HG02870 (cell line): ENCODE data around the gene CCT6A.
"Not testable (repeated sequence)": the region's sequence is repeated elsewhere in the genome, so short reads cannot be mapped to it uniquely, and the experiment has no call there.

Experiments used
- ATAC-seq: cut with Tn5 transposase; IDR thresholded peaks from one replicate; pipeline ENCODE4 v1.9.1; 2021; ENCODE audit warnings: mild to moderate bottlenecking, moderate library complexity; ENCODE audit not compliant: unreplicated experiment

CCT6A gene

DNA sequence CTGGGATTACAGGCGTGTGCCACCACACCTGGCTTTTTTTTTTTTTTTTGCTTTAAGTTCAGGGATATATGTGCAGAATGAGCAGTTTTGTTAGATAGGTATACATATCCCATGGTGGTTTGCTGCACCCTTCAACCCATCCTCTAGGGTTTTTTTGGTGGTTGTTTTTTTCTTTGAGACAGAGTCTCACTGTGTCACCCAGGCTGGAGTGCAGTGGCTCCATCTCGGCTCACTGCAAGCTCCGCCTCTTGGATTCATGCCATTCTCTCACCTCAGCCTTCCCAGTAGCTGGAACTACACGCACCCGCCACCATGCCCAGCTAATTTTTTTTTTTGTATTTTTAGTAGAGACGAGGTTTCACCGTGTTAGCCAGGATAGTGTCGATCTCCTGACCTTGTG lies 2.8 kb upstream of the CCT6A start:
- not testable (repeated sequence) for ATAC-seq

DNA sequence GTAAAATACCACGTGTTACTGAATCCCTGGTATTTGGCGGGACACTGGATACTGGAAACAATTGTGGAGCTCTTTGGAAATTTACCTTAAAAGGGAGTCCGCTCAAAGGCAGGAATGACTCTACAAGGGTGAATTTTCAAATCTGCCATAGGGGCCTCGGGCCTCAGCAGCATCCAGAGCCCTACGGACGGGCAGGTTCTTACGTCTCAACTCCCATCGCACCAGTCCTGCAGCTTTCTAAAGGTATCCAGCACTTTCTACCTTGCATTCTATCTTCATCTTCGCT lies 569 bp upstream of the CCT6A start:
- no peak for ATAC-seq

DNA sequence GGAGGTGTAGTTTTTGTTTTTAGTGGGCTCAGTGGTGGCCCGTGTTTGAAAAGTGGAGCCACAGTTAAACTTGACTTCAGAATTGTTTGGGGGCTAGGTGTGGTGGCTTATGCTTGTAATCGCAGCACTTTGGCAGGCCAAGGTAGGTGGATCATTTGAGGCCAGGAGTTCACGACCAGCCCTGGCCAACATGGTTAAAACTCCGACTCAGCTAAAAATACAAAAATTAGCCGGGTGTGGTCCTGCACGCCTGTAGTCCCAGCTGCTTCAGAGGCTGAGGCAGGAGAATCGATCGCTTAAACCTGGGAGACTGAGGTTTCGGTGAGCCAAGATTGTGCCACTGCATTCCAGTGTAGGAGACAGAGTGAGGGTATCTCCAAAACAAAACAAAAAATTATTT lies 1.8 kb downstream of the CCT6A start:
- no peak for ATAC-seq

DNA sequence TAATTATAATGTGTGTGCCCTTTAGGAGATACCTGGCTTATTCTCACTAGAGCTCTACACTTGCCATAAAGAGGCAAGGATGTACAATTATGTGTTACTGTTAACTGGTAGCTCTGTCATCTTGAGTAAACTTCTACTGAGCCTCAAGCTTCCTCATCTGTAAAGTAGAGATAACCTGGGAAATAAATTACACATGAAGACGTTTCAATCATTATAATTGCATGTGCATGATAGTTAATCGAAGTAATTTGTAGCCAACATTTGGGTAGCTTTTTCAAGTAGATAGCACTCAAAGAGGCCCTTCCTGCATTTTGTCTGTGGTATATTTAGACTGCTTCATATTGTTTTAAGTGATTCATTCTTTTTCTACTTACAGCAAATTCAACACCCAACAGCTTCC lies 2.4 kb downstream of the CCT6A start:
- ATAC-seq, result no peak

DNA sequence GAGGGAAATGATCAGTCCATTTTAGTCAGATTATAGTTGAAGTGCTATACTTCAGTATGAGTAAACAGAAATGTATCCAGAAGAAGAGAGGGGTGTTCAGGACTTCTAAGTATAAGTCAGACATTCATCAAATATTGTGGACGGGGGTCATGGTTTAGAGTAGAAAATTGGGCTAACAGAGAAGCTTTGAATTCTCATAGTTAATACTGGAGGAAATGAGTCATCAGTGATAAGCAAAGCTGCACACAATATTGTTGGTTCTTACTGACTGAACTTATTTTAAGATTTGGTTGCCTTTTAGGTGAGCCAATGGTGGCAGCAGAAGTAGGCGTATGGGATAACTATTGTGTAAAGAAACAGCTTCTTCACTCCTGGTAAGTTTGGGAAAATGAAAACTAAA lies 10.8 kb downstream of the CCT6A start:
- ATAC-seq, result no peak

DNA sequence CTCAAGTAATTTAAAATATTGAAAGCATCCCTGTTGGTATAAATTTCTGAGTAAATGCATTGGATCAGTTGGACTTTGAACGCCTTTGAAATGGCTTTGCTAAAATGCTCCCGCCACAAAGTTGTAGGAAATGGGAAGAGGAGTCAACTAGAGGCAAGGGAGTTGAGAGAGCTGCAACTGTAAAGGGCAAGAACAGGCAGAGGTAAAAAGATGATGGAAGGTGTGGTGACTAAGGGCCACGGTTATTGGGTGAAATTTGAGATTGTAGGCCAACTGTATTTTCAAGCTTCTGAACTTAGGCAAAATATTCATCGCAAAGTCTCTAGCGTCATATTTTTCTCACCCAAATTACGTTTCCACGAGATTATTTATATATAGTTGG lies 11.9 kb downstream of the CCT6A start:
- no peak for ATAC-seq

DNA sequence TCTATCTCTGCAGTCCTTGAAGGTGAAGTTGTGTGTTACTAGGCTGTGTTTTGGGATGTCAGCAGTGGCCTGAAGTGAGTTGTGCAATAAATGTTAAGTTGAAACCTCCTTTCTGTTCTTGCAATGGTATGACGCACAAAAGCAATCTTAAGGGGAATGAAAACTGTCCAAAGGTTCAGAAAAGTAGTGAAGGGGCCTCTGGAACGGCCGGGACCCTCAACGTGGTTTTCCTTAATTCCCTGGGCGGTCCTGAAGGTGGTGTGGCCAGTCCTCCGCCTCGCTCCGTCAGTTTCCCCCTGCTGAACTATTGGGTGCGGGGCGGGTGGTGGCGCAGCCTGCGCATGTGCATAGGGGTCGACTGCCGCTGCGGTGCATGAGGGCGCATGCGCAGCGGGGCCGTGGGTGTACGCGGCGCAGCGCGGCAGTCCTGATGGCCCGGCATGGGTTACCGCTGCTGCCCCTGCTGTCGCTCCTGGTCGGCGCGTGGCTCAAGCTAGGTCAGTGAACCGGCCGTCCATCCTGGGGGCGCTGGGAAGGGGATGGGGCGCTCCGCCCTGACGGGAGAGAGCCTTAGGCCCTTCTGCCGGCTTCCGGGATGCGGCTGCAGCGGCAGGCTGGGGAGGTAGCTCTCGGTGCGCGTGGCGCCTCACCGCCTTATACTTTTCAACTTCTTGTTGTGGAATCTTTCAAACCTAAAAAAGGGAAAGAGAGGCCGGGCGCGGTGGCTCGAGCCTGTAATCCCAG lies 12.5 kb downstream of the CCT6A start, which contains the start of gene SUMF2:
TSS of gene SUMF2 (plus strand) at position 405 of the 744 bp plus-strand sequence. CDS start at position 431, 26 bp downstream.
- ATAC-seq, result peak; percentile 79

DNA sequence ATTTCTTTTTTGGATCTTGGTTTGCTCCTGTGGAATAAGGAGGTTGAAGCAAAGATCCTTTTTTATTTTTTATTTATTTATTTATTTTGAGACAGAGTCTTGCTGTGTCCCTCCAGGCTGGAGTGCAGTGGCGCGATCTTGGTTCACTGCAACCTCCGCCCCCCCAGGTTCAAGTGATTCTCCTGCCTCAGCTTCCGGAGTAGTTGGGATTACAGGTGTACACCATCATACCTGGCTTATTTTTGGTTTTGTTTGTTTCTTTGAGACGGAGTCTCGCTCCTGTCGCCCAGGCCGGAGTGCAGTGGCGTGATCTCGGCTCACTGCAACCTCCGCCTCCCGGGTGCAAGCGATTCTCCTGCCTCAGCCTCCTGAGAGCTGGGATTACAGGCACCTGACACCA lies 14.8 kb downstream of the CCT6A start:
- not testable (repeated sequence) for ATAC-seq

DNA sequence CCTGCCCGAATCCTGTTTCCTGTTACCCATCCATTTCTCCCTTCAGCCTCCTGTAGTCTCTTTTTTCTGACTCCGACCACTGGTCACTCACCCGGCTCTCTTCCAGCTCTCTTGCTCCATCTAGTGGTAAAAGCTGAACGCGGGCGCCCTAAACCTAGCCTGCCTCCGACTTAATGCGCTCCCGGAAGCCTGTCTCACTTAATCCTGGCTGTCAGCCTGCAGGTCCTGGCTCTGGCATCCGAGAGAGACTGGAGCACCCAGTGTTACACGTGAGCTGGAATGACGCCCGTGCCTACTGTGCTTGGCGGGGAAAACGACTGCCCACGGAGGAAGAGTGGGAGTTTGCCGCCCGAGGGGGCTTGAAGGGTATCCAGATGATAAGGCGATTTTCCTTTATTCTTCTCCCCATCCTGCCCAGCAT lies 22.8 kb downstream of the CCT6A start:
- ATAC-seq, result peak; percentile 86

DNA sequence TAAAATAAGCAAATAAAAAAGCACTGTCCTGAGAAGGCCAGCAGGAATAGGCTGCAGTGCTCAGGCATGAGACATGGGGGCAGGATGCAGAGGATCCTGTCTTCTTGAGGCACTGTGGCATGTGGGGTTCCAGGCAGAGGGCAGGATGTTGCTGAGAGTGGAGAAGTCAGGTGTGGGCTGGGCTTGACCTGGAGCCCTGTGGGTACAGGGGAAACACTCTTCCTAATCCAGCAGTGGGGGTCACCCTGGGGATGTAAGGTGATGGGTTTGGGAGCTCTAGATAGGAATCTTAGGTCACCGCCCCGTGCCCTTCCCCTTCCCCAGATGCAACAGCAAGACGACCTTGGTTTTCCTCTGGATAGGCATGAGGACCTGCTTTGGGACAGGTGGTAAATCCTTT lies 26.1 kb downstream of the CCT6A start:
- no peak for ATAC-seq

DNA sequence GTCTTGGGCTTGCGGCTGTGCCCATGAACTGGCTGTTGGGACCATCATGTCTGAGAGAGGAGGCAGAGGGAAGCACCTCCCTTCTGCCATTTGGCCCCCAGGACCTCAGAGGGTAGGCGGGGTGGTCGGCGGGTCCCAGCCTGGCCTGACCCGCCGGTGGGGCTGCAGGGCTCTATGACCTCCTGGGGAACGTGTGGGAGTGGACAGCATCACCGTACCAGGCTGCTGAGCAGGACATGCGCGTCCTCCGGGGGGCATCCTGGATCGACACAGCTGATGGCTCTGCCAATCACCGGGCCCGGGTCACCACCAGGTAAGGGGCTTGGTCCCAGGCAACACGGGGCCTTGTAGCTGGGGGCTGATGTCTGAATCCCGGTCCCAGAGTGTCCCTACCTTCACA lies 26.6 kb downstream of the CCT6A start:
- no peak for ATAC-seq

DNA sequence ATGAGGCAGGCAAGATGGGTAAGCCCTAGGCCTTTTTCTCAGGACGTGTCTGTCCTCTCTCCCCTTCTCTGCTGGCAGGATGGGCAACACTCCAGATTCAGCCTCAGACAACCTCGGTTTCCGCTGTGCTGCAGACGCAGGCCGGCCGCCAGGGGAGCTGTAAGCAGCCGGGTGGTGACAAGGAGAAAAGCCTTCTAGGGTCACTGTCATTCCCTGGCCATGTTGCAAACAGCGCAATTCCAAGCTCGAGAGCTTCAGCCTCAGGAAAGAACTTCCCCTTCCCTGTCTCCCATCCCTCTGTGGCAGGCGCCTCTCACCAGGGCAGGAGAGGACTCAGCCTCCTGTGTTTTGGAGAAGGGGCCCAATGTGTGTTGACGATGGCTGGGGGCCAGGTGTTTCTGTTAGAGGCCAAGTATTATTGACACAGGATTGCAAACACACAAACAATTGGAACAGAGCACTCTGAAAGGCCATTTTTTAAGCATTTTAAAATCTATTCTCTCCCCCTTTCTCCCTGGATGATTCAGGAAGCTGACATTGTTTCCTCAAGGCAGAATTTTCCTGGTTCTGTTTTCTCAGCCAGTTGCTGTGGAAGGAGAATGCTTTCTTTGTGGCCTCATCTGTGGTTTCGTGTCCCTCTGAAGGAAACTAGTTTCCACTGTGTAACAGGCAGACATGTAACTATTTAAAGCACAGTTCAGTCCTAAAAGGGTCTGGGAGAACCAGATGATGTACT lies 28.1 kb downstream of the CCT6A start:
- no peak for ATAC-seq

DNA sequence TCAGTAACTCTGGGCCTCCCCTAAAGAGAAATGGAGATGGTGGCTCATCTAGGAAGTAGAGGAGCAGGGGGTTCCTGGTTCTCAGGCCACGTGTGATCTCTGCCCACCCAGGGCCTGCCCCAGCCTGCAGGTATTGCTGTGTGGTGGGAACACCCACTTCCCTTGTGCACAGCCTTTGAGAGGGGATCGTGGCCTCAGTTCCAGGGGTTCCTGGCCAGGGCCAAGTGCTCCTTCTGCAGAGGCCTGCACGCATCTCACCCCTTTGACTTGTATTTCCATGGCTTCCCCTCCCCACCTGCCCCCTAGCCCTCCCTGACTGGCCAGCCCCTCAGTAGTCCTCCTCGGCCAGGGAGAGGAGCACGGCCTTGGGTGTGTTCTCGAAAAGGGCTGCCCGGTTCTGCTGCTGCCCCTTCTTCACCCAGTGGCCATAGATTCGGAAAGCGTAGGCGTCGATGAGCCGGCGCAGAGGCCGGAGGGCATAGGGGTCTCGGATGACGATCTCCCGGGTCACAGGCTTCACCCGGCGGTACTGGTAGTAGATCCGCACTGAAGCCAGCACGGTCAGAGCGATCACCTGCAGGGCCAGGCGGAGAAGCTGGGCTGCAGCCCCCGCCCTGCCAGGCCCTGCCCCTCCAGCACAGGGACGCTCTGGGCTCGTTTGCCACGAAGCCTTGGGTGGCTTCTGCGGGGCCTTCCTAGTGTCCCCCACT lies 29.3 kb downstream of the CCT6A start:
- ATAC-seq, result not testable (repeated sequence)

DNA sequence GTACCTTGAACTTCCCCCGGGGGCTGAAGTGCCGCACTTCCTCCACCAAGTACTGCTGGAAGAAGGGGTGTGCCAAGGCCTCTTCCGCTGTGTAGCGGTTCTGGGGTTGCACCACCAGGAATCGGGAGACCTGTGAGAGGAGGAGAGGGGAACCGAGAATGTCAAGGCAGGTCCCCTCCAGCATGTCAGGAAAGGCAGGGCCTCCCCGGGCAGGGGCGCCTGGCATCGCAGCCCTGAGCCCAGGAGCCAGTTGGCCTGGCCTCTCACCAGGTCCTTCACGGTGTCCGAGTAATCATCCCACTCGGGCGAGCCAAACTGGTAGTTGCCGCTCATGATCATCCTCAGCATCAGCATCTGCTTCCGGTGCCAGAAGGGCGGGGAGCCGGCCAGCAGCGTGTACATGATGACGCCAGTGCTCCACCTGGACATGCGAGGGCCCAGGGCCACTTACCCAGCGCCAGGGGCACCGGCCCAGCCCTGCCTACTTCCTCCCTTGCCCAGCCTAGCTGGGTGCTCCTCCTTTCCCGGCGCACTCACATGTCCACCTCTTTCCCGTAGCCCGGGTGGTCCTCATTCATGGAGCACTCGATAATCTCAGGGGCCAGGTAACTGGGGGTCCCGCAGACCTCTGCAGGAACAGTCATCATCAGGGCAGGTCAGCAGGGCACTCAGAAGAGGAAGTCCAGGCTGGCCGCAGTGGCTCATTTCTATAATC lies 30.2 kb downstream of the CCT6A start:
- ATAC-seq, result no peak

DNA sequence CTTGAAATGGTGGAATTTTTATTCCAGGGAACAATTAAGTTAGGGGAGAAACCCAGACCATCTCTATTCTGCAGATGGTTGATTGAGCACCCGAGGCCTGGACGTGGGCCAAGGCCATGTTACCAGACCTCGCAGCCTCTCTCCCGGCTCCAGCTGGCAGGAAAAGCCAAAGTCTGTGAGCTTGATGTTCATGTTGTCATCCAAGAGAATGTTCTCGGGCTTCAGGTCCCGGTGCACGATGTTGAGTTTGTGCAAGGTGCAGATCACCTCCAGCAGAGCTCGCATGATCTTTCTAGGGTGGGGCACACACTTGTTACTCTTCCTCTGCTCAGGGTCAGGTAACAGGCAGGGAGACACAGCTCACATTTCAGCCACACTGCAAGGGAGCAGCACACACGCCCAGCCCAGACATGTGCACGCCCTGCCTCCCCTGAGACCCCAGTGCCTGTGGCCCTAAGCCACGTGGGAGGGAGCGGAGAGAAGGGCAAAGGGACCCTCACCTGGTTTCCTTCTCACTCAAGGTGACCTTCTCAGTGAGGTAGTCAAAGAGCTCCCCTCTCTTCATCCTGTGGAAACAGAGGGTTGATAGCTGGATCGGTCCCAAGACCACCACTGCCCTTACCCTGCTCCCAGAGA lies 31.7 kb downstream of the CCT6A start:
- no peak for ATAC-seq

DNA sequence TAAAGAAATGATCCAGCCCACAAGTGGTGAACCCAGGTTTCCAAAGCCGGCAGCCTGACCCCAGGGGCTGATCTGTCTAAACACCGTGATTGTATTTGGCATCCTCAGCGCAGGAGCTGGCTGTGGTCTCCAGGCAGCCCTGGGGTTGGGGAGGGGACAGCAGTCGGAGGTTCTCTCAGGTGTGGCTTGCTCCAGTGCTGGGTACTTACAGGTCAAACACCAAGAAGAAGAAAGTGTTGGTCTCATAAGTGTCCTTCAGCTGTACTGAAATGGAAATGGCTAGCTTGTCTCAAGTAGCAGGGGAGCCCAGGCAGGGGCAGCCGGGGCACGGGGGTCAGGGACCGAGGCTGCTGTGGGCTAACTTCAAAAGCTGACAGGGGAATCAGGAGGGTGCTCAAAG lies 35.2 kb downstream of the CCT6A start:
- no peak for ATAC-seq

DNA sequence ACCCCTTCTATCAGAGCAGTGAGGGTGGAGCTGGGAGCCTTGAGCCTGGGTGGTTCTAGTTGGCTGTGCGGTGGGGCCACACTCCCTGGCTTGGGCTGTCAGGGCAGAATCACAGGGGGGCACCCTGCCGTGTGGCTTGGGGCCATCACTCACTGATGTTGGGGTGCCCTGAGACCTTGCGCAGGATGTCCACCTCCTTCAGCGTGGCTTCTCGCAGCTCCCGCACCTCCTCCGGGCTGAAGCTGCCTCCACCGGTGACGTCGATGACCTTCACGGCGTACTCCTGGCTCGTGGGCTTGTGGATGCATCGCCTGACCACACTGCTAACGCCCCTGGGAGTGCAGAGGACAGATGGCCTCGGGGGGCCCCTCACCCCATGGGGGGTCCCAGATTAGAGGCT lies 35.9 kb downstream of the CCT6A start:
- no peak for ATAC-seq

DNA sequence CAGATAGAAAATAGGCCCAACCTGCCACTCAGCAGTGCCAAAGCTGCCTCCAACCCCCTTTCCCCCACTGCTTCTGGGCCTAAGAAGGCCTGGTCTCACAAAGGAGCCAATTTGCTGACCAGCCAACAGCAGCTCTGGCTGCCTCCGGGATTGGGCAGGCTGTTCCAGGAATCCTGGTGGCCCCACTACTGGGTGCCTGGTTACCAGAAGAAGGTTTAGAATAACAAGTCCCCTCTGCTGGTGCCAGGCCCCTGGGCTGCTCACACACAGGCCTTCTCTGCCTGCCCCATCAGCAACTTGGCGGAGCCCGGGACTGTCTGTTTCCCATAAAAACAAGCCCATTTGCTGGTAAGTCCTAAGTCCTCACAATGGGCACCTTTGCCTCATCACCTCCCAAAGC lies 40.0 kb downstream of the CCT6A start:
- ATAC-seq, result no peak

DNA sequence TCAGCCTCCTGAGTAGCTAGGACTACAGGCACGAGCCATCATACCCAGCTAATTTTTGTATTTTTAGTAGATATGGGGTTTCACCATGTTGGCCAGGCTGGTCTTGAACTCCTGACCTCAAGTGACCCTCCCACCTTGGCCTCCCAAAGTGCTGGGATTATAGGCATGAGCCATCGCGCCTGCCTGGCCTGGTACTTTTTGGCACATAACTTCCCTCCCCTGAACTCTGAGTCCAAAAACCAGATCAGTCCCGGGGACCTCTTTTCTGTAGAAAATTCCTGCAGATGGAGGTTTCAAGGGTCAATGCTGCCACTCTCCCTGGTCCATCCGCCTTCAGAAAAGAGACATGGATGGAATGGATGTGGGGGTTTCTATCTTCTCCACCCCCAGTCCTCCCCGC lies 40.8 kb downstream of the CCT6A start:
- ATAC-seq, result not testable (repeated sequence)

DNA sequence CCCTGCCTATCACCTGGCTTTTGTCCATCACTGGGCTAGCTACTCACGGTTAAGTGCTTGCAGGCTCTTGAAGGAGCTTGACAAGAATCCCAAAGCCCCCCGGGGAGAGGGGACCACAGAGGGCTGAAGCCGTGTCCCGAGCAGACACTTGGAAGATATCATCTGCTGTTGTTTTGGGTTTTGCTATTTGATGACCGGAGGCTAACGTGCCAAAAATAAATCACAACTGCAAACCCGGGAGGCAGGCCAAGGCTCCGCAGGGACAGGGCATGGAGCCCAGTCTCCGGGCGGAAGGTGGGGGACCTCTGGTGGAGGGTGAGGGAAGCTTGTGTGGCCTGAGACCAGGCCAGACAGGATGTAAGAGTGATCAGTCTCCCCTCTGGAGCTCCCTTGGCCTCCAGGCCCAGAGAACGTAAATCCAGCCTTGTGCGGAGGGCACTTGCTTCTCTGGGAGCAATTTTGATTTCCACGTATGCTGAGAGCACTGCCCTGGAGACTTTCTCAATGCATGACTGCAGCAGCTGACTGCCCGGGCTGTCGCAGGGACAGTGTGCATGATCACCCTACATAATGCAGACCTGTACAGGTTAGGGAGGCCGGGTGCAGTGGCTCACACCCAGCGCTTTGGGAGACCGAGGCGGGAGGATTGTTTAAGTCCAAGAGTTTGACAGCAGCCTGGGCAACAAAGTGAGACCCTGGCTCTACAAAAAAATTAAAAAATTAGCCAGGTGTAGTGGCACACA lies 41.4 kb downstream of the CCT6A start, which contains the start of gene PHKG1:
TSS of gene PHKG1 (minus strand) at position 164 of the 743 bp plus-strand sequence. CDS start 4,011 bp downstream, outside the sequence.
- no peak for ATAC-seq
